Neuronal stem cell (in vitro differentiated cells): Measurements from ENCODE around the gene ZNF823.

Source experiments
- DNase-seq: peaks from one replicate; pipeline ENCODE4 v3.0.0-alpha.2; 2013; ENCODE audit warnings: low spot score
- H2AFZ ChIP-seq: one replicate; pipeline ENCODE4 v1.6.1; 2013; ENCODE audit warnings: mild to moderate bottlenecking, low read length, inconsistent platforms
- H2AK5ac ChIP-seq: 2 replicates; pipeline ENCODE4 v1.6.1; 2013; ENCODE audit warnings: low read depth, mild to moderate bottlenecking, inconsistent platforms, low read length, moderate library complexity, mixed read lengths
- H2BK120ac ChIP-seq: 2 replicates; pipeline ENCODE4 v1.6.1; 2013; ENCODE audit warnings: low read depth, mild to moderate bottlenecking, inconsistent platforms, low read length, moderate library complexity, mixed read lengths
- H2BK12ac ChIP-seq: one replicate; pipeline ENCODE4 v1.6.1; 2013; ENCODE audit warnings: low read length, inconsistent platforms
- H2BK15ac ChIP-seq: 2 replicates; pipeline ENCODE4 v1.6.1; 2013; ENCODE audit warnings: mild to moderate bottlenecking, low read length, inconsistent platforms, mixed read lengths
- H2BK5ac ChIP-seq: one replicate; pipeline ENCODE4 v1.6.1; 2013; ENCODE audit warnings: inconsistent platforms, mild to moderate bottlenecking, low read length, moderate library complexity
- H3K14ac ChIP-seq: one replicate; pipeline ENCODE4 v1.6.1; 2013; ENCODE audit warnings: low read length, inconsistent platforms
- H3K18ac ChIP-seq: 2 replicates; pipeline ENCODE4 v1.6.1; 2013; ENCODE audit warnings: low read length, inconsistent platforms
- H3K23ac ChIP-seq: 2 replicates; pipeline ENCODE4 v1.6.1; 2013; ENCODE audit warnings: low read depth, mild to moderate bottlenecking, mixed read lengths, low read length, inconsistent platforms; ENCODE audit not compliant: poor library complexity
- H3K27ac ChIP-seq: replicated peaks from 3 replicates; pipeline ENCODE4 v1.5.1; 2013; ENCODE audit warnings: low read length, inconsistent platforms
- H3K27me3 ChIP-seq, 3 experiments: 2 replicates each; pipeline ENCODE4 v1.6.1; 2013; ENCODE audit warnings: low read length in 3 of 3, mild to moderate bottlenecking in 2 of 3, inconsistent platforms in 1 of 3, low read depth in 1 of 3, mixed read lengths in 1 of 3, moderate library complexity in 1 of 3; ENCODE audit not compliant: control insufficient read depth in 3 of 3, insufficient read depth in 3 of 3
- H3K36me3 ChIP-seq, 2 donors: replicated peaks in 1 of 2; 2 replicates each; pipeline ENCODE4 v1.6.1; 2013; ENCODE audit warnings: low read length in 2 of 2; ENCODE audit not compliant: control insufficient read depth in 2 of 2, insufficient read depth in 2 of 2
- H3K4ac ChIP-seq: 2 replicates; pipeline ENCODE4 v1.6.1; 2013; ENCODE audit warnings: inconsistent platforms, mild to moderate bottlenecking, low read length, moderate library complexity
- H3K4me1 ChIP-seq, 2 donors: 1 replicate in 1 of 2; 2 replicates in 1 of 2; pipeline ENCODE4 v1.6.1; 2013; ENCODE audit warnings: low read length in 2 of 2, low read depth in 1 of 2; ENCODE audit not compliant: control insufficient read depth in 2 of 2, insufficient read depth in 1 of 2
- H3K4me2 ChIP-seq: one replicate; pipeline ENCODE4 v1.6.1; 2013; ENCODE audit warnings: mild to moderate bottlenecking, low read length, inconsistent platforms; ENCODE audit not compliant: insufficient read depth, poor library complexity, severe bottlenecking
- H3K4me3 ChIP-seq, 2 donors: 2 replicates each; pipeline ENCODE4 v1.5.1; 2013; ENCODE audit warnings: low read length in 2 of 2, mild to moderate bottlenecking in 2 of 2, inconsistent platforms in 1 of 2, moderate library complexity in 1 of 2
- H3K79me1 ChIP-seq: one replicate; pipeline ENCODE4 v1.6.1; 2013; ENCODE audit warnings: low read depth, mild to moderate bottlenecking, inconsistent platforms, low read length, moderate library complexity
- H3K9ac ChIP-seq: one replicate; pipeline ENCODE4 v1.6.1; 2013; ENCODE audit warnings: mild to moderate bottlenecking, low read depth, low read length, inconsistent platforms; ENCODE audit not compliant: poor library complexity
- H3K9me3 ChIP-seq, 2 donors: replicated peaks in 1 of 2; 2 replicates each; pipeline versions ENCODE3 to v1.6.1; 2013; ENCODE audit warnings: low read length in 2 of 2, mild to moderate bottlenecking in 2 of 2, inconsistent platforms in 1 of 2, low read depth in 1 of 2, mixed read lengths in 1 of 2, moderate library complexity in 1 of 2; ENCODE audit not compliant: control insufficient read depth in 2 of 2, insufficient read depth in 1 of 2
- H4K8ac ChIP-seq: one replicate; pipeline ENCODE4 v1.6.1; 2013; ENCODE audit warnings: low read depth, mild to moderate bottlenecking, inconsistent platforms, low read length, moderate library complexity
- H4K91ac ChIP-seq: one replicate; pipeline ENCODE4 v1.6.1; 2013; ENCODE audit warnings: low read length, low read depth, mild to moderate bottlenecking, inconsistent platforms; ENCODE audit not compliant: poor library complexity
- WGBS, 2 donors: extraction: QIAGEN DNeasy Blood & Tissue Kit; methylation state at CpG; one replicate each; pipeline ENCODE4 v1.1.7; 2013; ENCODE audit warnings: missing lambda C conversion rate in 2 of 2, mixed read lengths in 1 of 2; ENCODE audit not compliant: insufficient read length in 2 of 2, insufficient replicate concordance in 1 of 2; ENCODE audit errors: extremely low coverage in 2 of 2; 5-methylcytosine and 5-hydroxymethylcytosine counted together

The ZNF823 gene

GRCh38 chr19:11763117-11763516, 24.4 kb upstream of the ZNF823 start:
- Histone ChIP-seq H3K4me2 (no peak overlapping the region), H3K4me1 (peaks cover 0 to 2% of the 10 kb centered on the region in 2 donors), H3K27me3 (no peaks in the 10 kb centered on the region), H2BK12ac (no peak overlapping the region), H3K4ac (no peak overlapping the region), H3K36me3 (no peaks in the 10 kb centered on the region), H2AFZ (no peak overlapping the region), H2BK5ac (no peak overlapping the region), H3K9me3 (no peaks in the 10 kb centered on the region), H3K14ac (no peak overlapping the region), H3K4me3 (no peak overlapping the region), H3K79me1 (no peaks in the 10 kb centered on the region), H3K27ac (no peak overlapping the region), H3K18ac (no peak overlapping the region), H2AK5ac (no peak overlapping the region), H2BK15ac (no peak overlapping the region), H3K9ac (no peak overlapping the region), H4K8ac (no peak overlapping the region), H3K23ac (no peak overlapping the region), H2BK120ac (no peak overlapping the region), H4K91ac (no peak overlapping the region)
- no peak for DNase-seq
- WGBS, 2 donors, result no CpG with 5 or more reads among the region's 3 CpGs

DNA sequence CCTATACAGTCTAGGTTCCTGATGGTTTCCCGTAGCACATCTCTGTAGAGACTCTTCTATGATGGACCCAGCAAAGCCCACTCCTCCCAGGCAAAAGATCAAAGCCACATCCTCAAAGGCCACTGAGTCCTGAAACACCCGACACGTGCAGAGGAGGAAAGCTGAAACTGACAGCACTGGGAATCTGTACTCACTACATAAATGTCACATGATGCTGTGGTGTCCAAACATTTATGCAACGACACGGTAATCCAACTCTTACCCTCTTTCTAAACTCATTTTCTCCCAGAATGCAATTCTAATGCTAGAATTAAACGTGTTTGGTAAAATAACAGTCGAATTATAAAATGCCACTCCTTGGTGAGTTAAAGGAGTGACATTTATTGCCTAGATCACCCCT, 21.1 kb upstream of the ZNF823 start:
- H4K8ac ChIP-seq, result no peak overlapping the region
- no peak overlapping the region for H2BK5ac ChIP-seq
- H2AK5ac ChIP-seq, result no peak overlapping the region
- no peaks in the 10 kb centered on the region for H3K79me1 ChIP-seq
- H3K27me3 ChIP-seq, result no peaks in the 10 kb centered on the region
- peaks cover 2 to 15% of the 10 kb centered on the region in 2 donors for H3K9me3 ChIP-seq
- H3K36me3 ChIP-seq, result no peaks in the 10 kb centered on the region
- H2AFZ ChIP-seq, result no peak overlapping the region
- no peak overlapping the region for H2BK15ac ChIP-seq
- no peak overlapping the region for H2BK12ac ChIP-seq
- H3K4ac ChIP-seq, result no peak overlapping the region
- no peak overlapping the region for H3K27ac ChIP-seq
- H3K4me1 ChIP-seq, result no peaks in the 10 kb centered on the region
- no peak overlapping the region for H3K23ac ChIP-seq
- no peak overlapping the region for H2BK120ac ChIP-seq
- no peak overlapping the region for H3K4me3 ChIP-seq
- no peak for DNase-seq
- no peak overlapping the region for H3K18ac ChIP-seq
- no peak overlapping the region for H3K9ac ChIP-seq
- H4K91ac ChIP-seq, result no peak overlapping the region
- H3K14ac ChIP-seq, result no peak overlapping the region
- no peak overlapping the region for H3K4me2 ChIP-seq
- WGBS, 2 donors, result no CpG with 5 or more reads among the region's 7 CpGs

DNA sequence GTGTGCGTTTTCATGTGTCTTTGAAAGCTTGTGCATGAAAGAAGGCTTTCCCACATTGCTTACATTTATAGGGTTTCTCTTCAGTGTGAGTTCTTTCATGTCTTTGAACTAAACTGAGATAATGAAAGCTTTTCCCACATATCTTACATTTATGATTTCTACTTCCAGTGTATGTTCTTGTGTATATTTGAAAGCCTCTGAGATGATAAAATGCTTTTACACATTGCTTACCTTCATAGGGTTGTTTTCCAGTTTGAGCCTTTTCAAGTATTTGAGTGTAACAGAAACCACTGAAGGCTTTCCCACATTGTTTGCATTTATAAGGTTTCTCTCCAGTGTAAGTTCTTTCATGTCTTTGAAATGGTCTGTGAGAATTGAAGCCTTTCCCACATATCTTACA, 18.2 kb upstream of the ZNF823 start:
- H2AFZ ChIP-seq, result no peak overlapping the region
- H2AK5ac ChIP-seq, result no peak overlapping the region
- no peak overlapping the region for H4K8ac ChIP-seq
- no peaks in the 10 kb centered on the region for H3K36me3 ChIP-seq
- no peak overlapping the region for H2BK15ac ChIP-seq
- no peak overlapping the region for H4K91ac ChIP-seq
- H3K4me2 ChIP-seq, result no peak overlapping the region
- H3K23ac ChIP-seq, result no peak overlapping the region
- DNase-seq, result no peak
- no peak overlapping the region for H2BK12ac ChIP-seq
- WGBS, 2 donors, result no CpG with 5 or more reads among the region's 1 CpG
- H3K27ac ChIP-seq, result no peak overlapping the region
- H3K4ac ChIP-seq, result no peak overlapping the region
- H3K27me3 ChIP-seq, result no peaks in the 10 kb centered on the region
- H2BK5ac ChIP-seq, result no peak overlapping the region
- H3K14ac ChIP-seq, result no peak overlapping the region
- H2BK120ac ChIP-seq, result no peak overlapping the region
- no peak overlapping the region for H3K4me3 ChIP-seq
- H3K18ac ChIP-seq, result no peak overlapping the region
- H3K9ac ChIP-seq, result no peak overlapping the region
- H3K4me1 ChIP-seq, result no peaks in the 10 kb centered on the region
- no peaks in the 10 kb centered on the region for H3K79me1 ChIP-seq
- H3K9me3 ChIP-seq, result peaks cover 2 to 18% of the 10 kb centered on the region in 2 donors

DNA sequence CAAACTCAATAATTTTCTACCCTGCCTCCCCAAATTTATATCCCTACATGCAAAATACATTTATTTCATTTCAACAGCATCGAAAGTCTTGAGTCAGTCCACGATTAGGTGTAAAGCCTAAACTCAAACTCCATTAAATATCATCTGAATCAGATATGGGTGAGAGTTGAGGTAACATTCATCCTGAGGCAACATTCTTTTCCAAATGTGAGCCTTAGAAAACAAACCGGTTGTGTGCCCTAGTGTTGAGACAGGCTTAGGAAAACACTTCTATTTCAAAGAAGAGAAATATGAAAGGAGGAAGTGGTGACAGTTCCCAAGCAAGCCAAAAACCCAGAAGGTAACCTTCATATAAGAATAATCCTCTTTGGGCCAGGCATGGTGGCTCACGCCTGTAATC, 15.9 kb upstream of the ZNF823 start:
- no peak overlapping the region for H2BK120ac ChIP-seq
- no CpG with 5 or more reads among the region's 4 CpGs for WGBS, 2 donors
- H2BK15ac ChIP-seq, result no peak overlapping the region
- no peak overlapping the region for H3K4me3 ChIP-seq
- no peak overlapping the region for H3K9ac ChIP-seq
- no peak for DNase-seq
- no peak overlapping the region for H3K18ac ChIP-seq
- H4K91ac ChIP-seq, result no peak overlapping the region
- no peak overlapping the region for H2AK5ac ChIP-seq
- no peaks in the 10 kb centered on the region for H3K36me3 ChIP-seq
- no peak overlapping the region for H3K14ac ChIP-seq
- no peak overlapping the region for H2BK12ac ChIP-seq
- H3K4me1 ChIP-seq, result no peaks in the 10 kb centered on the region
- no peak overlapping the region for H3K23ac ChIP-seq
- no peak overlapping the region for H3K4me2 ChIP-seq
- H4K8ac ChIP-seq, result no peak overlapping the region
- H3K4ac ChIP-seq, result no peak overlapping the region
- no peaks in the 10 kb centered on the region for H3K27me3 ChIP-seq
- H2AFZ ChIP-seq, result no peak overlapping the region
- H2BK5ac ChIP-seq, result no peak overlapping the region
- H3K9me3 ChIP-seq, result peaks cover 2 to 18% of the 10 kb centered on the region in 2 donors
- H3K79me1 ChIP-seq, result no peaks in the 10 kb centered on the region
- no peak overlapping the region for H3K27ac ChIP-seq
